ENCODE measurements around the gene CFAP61.
A peak's percentile ranks its signal among the peaks of the same experiment; 100 is the strongest.
"Not testable (repeated sequence)": the region's sequence is repeated elsewhere in the genome, so short reads cannot be mapped to it uniquely, and the experiment has no call there.

The CFAP61 gene

GRCh38 chr20:20231528-20232298 lies 179.4 kb downstream of the CFAP61 start:
- no peak for DNase-seq (ENCODE audit: low read depth)

- DNase-seq (ENCODE audit: low read depth): no peak
These were observed 180.7 kb downstream of the CFAP61 start for GRCh38 chr20:20233041-20233514.

- no peak for DNase-seq (ENCODE audit: low read depth)
These were observed 183.3 kb downstream of the CFAP61 start for GRCh38 chr20:20235681-20236080.

- DNase-seq (ENCODE audit: low read depth): peak; percentile 9
These were observed 185.0 kb downstream of the CFAP61 start for GRCh38 chr20:20237093-20237959.

- no peak for DNase-seq (ENCODE audit: low read depth)
These were observed 189.6 kb downstream of the CFAP61 start for GRCh38 chr20:20241976-20242375.

- DNase-seq (ENCODE audit: low read depth): not testable (repeated sequence)
These were observed 192.1 kb downstream of the CFAP61 start for GRCh38 chr20:20244384-20244783.

- no peak for DNase-seq (ENCODE audit: low read depth)
These were observed 194.8 kb downstream of the CFAP61 start for GRCh38 chr20:20246996-20247633.

- no peak for DNase-seq (ENCODE audit: low read depth)
These were observed 196.4 kb downstream of the CFAP61 start for GRCh38 chr20:20248620-20249200.

GRCh38 chr20:20251317-20251716 lies 199.0 kb downstream of the CFAP61 start:
- DNase-seq (ENCODE audit: low read depth): no peak

- DNase-seq (ENCODE audit: low read depth): no peak
These were observed 199.5 kb downstream of the CFAP61 start for GRCh38 chr20:20251836-20252235.

GRCh38 chr20:20253039-20253743 lies 200.9 kb downstream of the CFAP61 start:
- no peak for DNase-seq (ENCODE audit: low read depth)

GRCh38 chr20:20253744-20254330 lies 201.5 kb downstream of the CFAP61 start:
- no peak for DNase-seq (ENCODE audit: low read depth)

GRCh38 chr20:20255099-20255498 lies 202.8 kb downstream of the CFAP61 start:
- no peak for DNase-seq (ENCODE audit: low read depth)

- no peak for DNase-seq (ENCODE audit: low read depth)
These were observed 207.2 kb downstream of the CFAP61 start for GRCh38 chr20:20259533-20259932.

- DNase-seq (ENCODE audit: low read depth): no peak
These were observed 208.8 kb downstream of the CFAP61 start for GRCh38 chr20:20261159-20261558.

- DNase-seq (ENCODE audit: low read depth): no peak
These were observed 212.9 kb downstream of the CFAP61 start for GRCh38 chr20:20265210-20265609.

- DNase-seq (ENCODE audit: low read depth): no peak
These were observed 214.2 kb downstream of the CFAP61 start for GRCh38 chr20:20266552-20266951.

GRCh38 chr20:20267685-20268370 lies 215.5 kb downstream of the CFAP61 start:
- DNase-seq (ENCODE audit: low read depth): no peak

GRCh38 chr20:20271271-20271670 lies 218.9 kb downstream of the CFAP61 start:
- DNase-seq (ENCODE audit: low read depth): no peak

- DNase-seq (ENCODE audit: low read depth): no peak
These were observed 220.4 kb downstream of the CFAP61 start for GRCh38 chr20:20272686-20273085.

GRCh38 chr20:20273286-20273685 lies 221.0 kb downstream of the CFAP61 start:
- DNase-seq (ENCODE audit: low read depth): no peak
